OCI-M1 (cell line): ENCODE results near the gene SPARCL1.
"Not testable (repeated sequence)": the region's sequence is repeated elsewhere in the genome, so short reads cannot be mapped to it uniquely, and the experiment has no call there.

Experiments used
- DNase-seq: peaks from one replicate; lab custom pipeline; 2025; lab: John Stamatoyannopoulos, UW

SPARCL1 gene

GRCh38 chr4:87442889-87443288 lies 86.3 kb downstream of the SPARCL1 start:
- DNase-seq = no peak

- no peak for DNase-seq
These were observed 95.8 kb downstream of the SPARCL1 start for GRCh38 chr4:87433342-87433741.

GRCh38 chr4:87430038-87430437 lies 99.1 kb downstream of the SPARCL1 start:
- DNase-seq = no peak

GRCh38 chr4:87428979-87429378 lies 100.2 kb downstream of the SPARCL1 start:
- DNase-seq = no peak

GRCh38 chr4:87427518-87427868 lies 101.7 kb downstream of the SPARCL1 start:
- DNase-seq = no peak

GRCh38 chr4:87426865-87427517 lies 102.2 kb downstream of the SPARCL1 start:
- no peak for DNase-seq

- DNase-seq = no peak
These were observed 103.5 kb downstream of the SPARCL1 start for GRCh38 chr4:87425711-87426110.

- not testable (repeated sequence) for DNase-seq
These were observed 105.1 kb downstream of the SPARCL1 start for GRCh38 chr4:87424099-87424543.
